ENCODE data around the gene RPRD1B. TPM values are rescaled to one million over a fixed set of nuclear protein-coding genes. Genes with fewer than 3 reads are reported as not detected.
A peak's percentile ranks its signal among the peaks of the same experiment; 100 is the strongest.

Gene RPRD1B
- total and polyA plus RNA-seq, 2 of the 13 experiments (the other 11 are each of a cell fraction or from before 2014, with no cell fraction given), result 31.1 to 41.5 TPM

- no peak for TF ChIP-seq RNF219 (CRISPR knock-in tag; IDR thresholded peaks at IDR 0.05)
- no peak for TF ChIP-seq RELA (CRISPR knock-in tag; IDR thresholded peaks at IDR 0.05)
- 0 out of 2 replicates have a peak, but pooled peaks have one; percentile 15 for TF ChIP-seq ZSCAN21 (CRISPR knock-in tag; IDR thresholded peaks at IDR 0.05; ENCODE audit: borderline replicate concordance)
- TF ChIP-seq IKZF1 (IDR thresholded peaks at IDR 0.05), result no peak
- TF ChIP-seq POLR2AphosphoS2 (IDR thresholded peaks at IDR 0.05; ENCODE audit: low read depth, low read length), result no peak
- TF ChIP-seq XRCC5 (optimal IDR thresholded peaks at IDR 0.05; ENCODE audit: low read length), result no peak
- TF ChIP-seq CENPT (CRISPR knock-in tag; IDR thresholded peaks at IDR 0.05; ENCODE audit: low read depth), result 0 out of 2 replicates have a peak, but pooled peaks have one; percentile 23
- 0 out of 2 replicates have a peak, but pooled peaks have one; percentile 62 for TF ChIP-seq ZNF615 (CRISPR knock-in tag; IDR thresholded peaks at IDR 0.05; ENCODE audit: borderline replicate concordance)
- TF ChIP-seq AKAP8 (CRISPR knock-in tag; IDR thresholded peaks at IDR 0.05), result no peak
- TF ChIP-seq PBX3 (CRISPR knock-in tag; IDR thresholded peaks at IDR 0.05; ENCODE audit: borderline replicate concordance), result no peak
- 0 out of 2 replicates have a peak, but pooled peaks have one; percentile 46 for TF ChIP-seq ZNF770 (CRISPR knock-in tag; IDR thresholded peaks at IDR 0.05)
- TF ChIP-seq NR1H2 (CRISPR knock-in tag; IDR thresholded peaks at IDR 0.05; ENCODE audit: borderline replicate concordance, low read depth), result no peak
- TF ChIP-seq MBNL3 (CRISPR knock-in tag; conservative IDR thresholded peaks at IDR 0.05), result no peak
- no peak for TF ChIP-seq PLSCR1 (CRISPR knock-in tag; IDR thresholded peaks at IDR 0.05; ENCODE audit: borderline replicate concordance)
- 0 out of 2 replicates have a peak, but pooled peaks have one; percentile 2 for TF ChIP-seq ZNF850 (CRISPR knock-in tag; conservative IDR thresholded peaks at IDR 0.05)
- 0 out of 2 replicates have a peak, but pooled peaks have one; percentile 25 for TF ChIP-seq GFI1 (CRISPR knock-in tag; IDR thresholded peaks at IDR 0.05; ENCODE audit: borderline replicate concordance)
- TF ChIP-seq MTA3 (CRISPR knock-in tag; IDR thresholded peaks at IDR 0.05), result no peak
- no peak for TF ChIP-seq ZNF232 (CRISPR knock-in tag; IDR thresholded peaks at IDR 0.05; ENCODE audit: borderline replicate concordance)
- TF ChIP-seq SMAD1 (CRISPR knock-in tag; IDR thresholded peaks at IDR 0.05; ENCODE audit: borderline replicate concordance, low read depth), result 0 out of 2 replicates have a peak, but pooled peaks have one; percentile 14
- 0 out of 2 replicates have a peak, but pooled peaks have one; percentile 59 for TF ChIP-seq ZNF816 (CRISPR knock-in tag; IDR thresholded peaks at IDR 0.05; ENCODE audit: borderline replicate concordance)
- TF ChIP-seq MBD4 (IDR thresholded peaks at IDR 0.05; ENCODE audit: borderline replicate concordance, low read length), result no peak
- no peak for TF ChIP-seq ZNF225 (CRISPR knock-in tag; IDR thresholded peaks at IDR 0.05)
- TF ChIP-seq SRY (CRISPR knock-in tag; IDR thresholded peaks at IDR 0.05), result no peak
- no peak for TF ChIP-seq EED (CRISPR knock-in tag; IDR thresholded peaks at IDR 0.05)
Observed at GRCh38 chr20:38034108-38034649, 633 bp downstream of the RPRD1B start (continued).
